Omental fat pad (tissue), 4 donors: ENCODE results near the gene MXD4. TPM values are rescaled to one million over a fixed set of nuclear protein-coding genes. Genes with fewer than 3 reads are reported as not detected.

Experiments used
- ATAC-seq: fragments of 150-250 bp; one replicate; pipeline ENCODE4 v1.9.1; 2016; ENCODE audit warnings: mild to moderate bottlenecking, moderate library complexity; ENCODE audit not compliant: low FRiP score
- DNase-seq: peaks from one replicate; pipeline ENCODE4 v3.0.0-alpha.2; 2019; ENCODE audit warnings: low spot score
- CTCF ChIP-seq, 3 donors: fragments of 450-650 bp; IDR thresholded peaks; one replicate each; pipeline ENCODE4 v1.5.1; 2016 to 2017; ENCODE audit warnings: antibody characterized with exemption in 3 of 3, mild to moderate bottlenecking in 3 of 3, moderate library complexity in 2 of 3
- total RNA-seq, 4 donors: library from RNA; depleted of rRNA; stranded (reverse); fragments of >200 nt; gene quantifications; one replicate each; pipeline ENCODE4 v1.1.0, GENCODE V29; 2016

Gene MXD4
- total RNA-seq, 4 donors from 2014 or later = 33.7 to 118 (median 59.5) TPM

- ATAC-seq (no peak), DNase-seq (peak; percentile 17)
- no peak for TF ChIP-seq CTCF (IDR thresholded peaks at IDR 0.05)
These were observed 12.2 kb downstream of the MXD4 start for GRCh38 chr4:2249526-2250356.

GRCh38 chr4:2248821-2249261 is 13.1 kb downstream of the MXD4 start:
- no peak for TF ChIP-seq CTCF (IDR thresholded peaks at IDR 0.05)
- no peak for DNase-seq
- no peak for ATAC-seq

- ATAC-seq = no peak
- peak; percentile 8 for DNase-seq
- TF ChIP-seq CTCF (IDR thresholded peaks at IDR 0.05) = no peak
These were observed 13.7 kb downstream of the MXD4 start for GRCh38 chr4:2248044-2248780.

GRCh38 chr4:2247128-2248043 is 14.5 kb downstream of the MXD4 start:
- TF ChIP-seq CTCF (IDR thresholded peaks at IDR 0.05) = no peak
- DNase-seq = peak; percentile 20
- no peak for ATAC-seq

- DNase-seq (peak; percentile 14), ATAC-seq (no peak)
- TF ChIP-seq CTCF (IDR thresholded peaks at IDR 0.05) = no peak
These were observed 15.4 kb downstream of the MXD4 start for GRCh38 chr4:2246384-2247127.

- DNase-seq (no peak), ATAC-seq (no peak)
- TF ChIP-seq CTCF (IDR thresholded peaks at IDR 0.05) = no peak
These were observed 16.1 kb downstream of the MXD4 start for GRCh38 chr4:2245787-2246275.
